OCI-LY3 (cell line): Measurements from ENCODE around the gene ACSM6.

Source experiments
- H2AFZ ChIP-seq: fragments of 200-600, 300-600 bp; shearing (Covaris generic); 2 replicates; pipeline ENCODE4 v1.6.0; 2014; ENCODE audit warnings: antibody characterized with exemption, low read depth, low read length
- H3K27ac ChIP-seq: fragments of 200-600, 300-600 bp; sonication (generic); 2 replicates; pipeline ENCODE4 v1.5.1; 2014; ENCODE audit warnings: mild to moderate bottlenecking, low read length, moderate library complexity, mixed read lengths
- H3K27me3 ChIP-seq: fragments of 200-600, 300-600 bp; sonication (generic); 2 replicates; pipeline ENCODE4 v1.6.1; 2014; ENCODE audit warnings: low read depth, low read length, mixed read lengths
- H3K36me3 ChIP-seq: fragments of 200-600, 300-600 bp; sonication (generic); replicated peaks from 2 replicates; pipeline ENCODE3; 2014; ENCODE audit warnings: low read depth, low read length, mixed read lengths
- H3K4me1 ChIP-seq: fragments of 300-600, 200-600 bp; sonication (generic); 2 replicates; pipeline ENCODE4 v1.6.1; 2014; ENCODE audit warnings: low read length, mixed read lengths
- H3K4me2 ChIP-seq: fragments of 200-600, 300-600 bp; sonication (generic); 2 replicates; pipeline ENCODE4 v1.6.1; 2014; ENCODE audit warnings: low read length, mixed read lengths
- H3K4me3 ChIP-seq: fragments of 300-600, 200-600 bp; sonication (generic); 2 replicates; pipeline ENCODE4 v1.5.1; 2014; ENCODE audit warnings: antibody characterized with exemption, mild to moderate bottlenecking, low read length, moderate library complexity
- H3K79me2 ChIP-seq: fragments of 300-600, 200-600 bp; shearing (Covaris generic); 2 replicates; pipeline ENCODE4 v1.6.1; 2014; ENCODE audit warnings: mild to moderate bottlenecking, low read length, mixed read lengths
- H3K9ac ChIP-seq: fragments of 300-600, 200-600 bp; shearing (Covaris generic); 2 replicates; pipeline ENCODE4 v1.6.0; 2014; ENCODE audit warnings: mild to moderate bottlenecking, low read length, moderate library complexity
- H3K9me3 ChIP-seq: fragments of 200-600, 300-600 bp; shearing (Covaris generic); 2 replicates; pipeline ENCODE4 v1.6.1; 2014; ENCODE audit warnings: low read length, mixed read lengths; ENCODE audit not compliant: insufficient read depth
- H4K20me1 ChIP-seq: fragments of 200-600, 300-600 bp; sonication (generic); 2 replicates; pipeline ENCODE4 v1.6.1; 2016; ENCODE audit warnings: low read length, mixed read lengths; ENCODE audit not compliant: insufficient read depth
- EZH2phosphoT487 ChIP-seq: fragments of 200-600 bp; shearing (Covaris generic); IDR thresholded peaks from 2 replicates; pipeline ENCODE4 v1.6.1; 2018; ENCODE audit warnings: antibody characterized with exemption, mixed run types, low read depth
- TF ChIP-seq, protein P1 (sequence below): fragments of 200-600, 300-600 bp; sonication (generic); IDR thresholded peaks from 2 replicates; pipeline ENCODE4 v1.5.1; 2014; ENCODE audit warnings: antibody characterized with exemption, low read length, low read depth

ACSM6 gene

DNA sequence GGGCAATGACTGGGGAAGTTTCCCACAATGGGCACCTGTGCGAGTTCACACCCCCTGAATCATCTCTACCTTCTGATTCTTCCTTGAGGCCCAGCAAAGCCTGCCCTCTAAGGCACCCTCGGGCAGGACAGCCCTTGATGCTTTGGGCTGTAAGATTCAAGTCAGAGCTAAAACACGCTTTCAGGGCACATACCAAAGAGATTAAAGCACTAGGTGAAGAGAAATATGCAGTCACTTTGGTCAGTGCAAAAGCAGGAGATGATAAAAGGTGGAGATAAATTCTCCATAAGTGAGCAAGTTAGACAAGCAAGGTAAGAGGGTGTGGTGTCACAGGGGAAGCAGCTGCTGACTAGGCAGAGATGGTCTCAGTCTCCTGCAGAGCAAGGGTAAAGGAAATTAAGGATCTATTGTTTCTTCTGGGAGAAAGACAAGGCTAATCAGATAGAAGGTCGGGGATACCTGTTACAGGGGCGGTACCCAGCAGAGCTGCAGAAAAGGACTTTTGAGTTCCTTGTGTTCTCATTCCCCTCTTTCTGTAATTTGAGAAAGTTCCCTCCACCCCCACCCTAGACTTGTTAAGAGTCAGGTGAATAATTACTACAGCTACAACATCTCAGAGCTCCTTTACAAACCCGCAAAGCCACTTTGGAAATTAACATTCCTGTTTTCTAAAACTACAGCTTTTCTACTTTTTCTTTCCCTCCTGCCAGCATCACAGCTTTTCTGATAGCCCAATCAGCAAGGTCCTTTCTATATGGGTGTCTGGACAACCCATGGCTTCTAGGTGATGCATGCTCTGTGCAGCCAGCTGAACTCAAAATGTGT is 70.4 kb downstream of the ACSM6 start:
- no peaks in the 10 kb centered on the region for H3K9me3 ChIP-seq
- no peaks in the 10 kb centered on the region for H4K20me1 ChIP-seq
- no peak for TF ChIP-seq EZH2phosphoT487
- TF ChIP-seq, protein P1, sequence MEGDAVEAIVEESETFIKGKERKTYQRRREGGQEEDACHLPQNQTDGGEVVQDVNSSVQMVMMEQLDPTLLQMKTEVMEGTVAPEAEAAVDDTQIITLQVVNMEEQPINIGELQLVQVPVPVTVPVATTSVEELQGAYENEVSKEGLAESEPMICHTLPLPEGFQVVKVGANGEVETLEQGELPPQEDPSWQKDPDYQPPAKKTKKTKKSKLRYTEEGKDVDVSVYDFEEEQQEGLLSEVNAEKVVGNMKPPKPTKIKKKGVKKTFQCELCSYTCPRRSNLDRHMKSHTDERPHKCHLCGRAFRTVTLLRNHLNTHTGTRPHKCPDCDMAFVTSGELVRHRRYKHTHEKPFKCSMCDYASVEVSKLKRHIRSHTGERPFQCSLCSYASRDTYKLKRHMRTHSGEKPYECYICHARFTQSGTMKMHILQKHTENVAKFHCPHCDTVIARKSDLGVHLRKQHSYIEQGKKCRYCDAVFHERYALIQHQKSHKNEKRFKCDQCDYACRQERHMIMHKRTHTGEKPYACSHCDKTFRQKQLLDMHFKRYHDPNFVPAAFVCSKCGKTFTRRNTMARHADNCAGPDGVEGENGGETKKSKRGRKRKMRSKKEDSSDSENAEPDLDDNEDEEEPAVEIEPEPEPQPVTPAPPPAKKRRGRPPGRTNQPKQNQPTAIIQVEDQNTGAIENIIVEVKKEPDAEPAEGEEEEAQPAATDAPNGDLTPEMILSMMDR, result no peak
- no peak overlapping the region for H3K4me3 ChIP-seq
- no peaks in the 10 kb centered on the region for H3K79me2 ChIP-seq
- H3K4me2 ChIP-seq, result no peak overlapping the region
- H3K9ac ChIP-seq, result no peak overlapping the region
- H3K27ac ChIP-seq, result no peak overlapping the region
- no peak overlapping the region for H2AFZ ChIP-seq
- no peaks in the 10 kb centered on the region for H3K27me3 ChIP-seq
- no peaks in the 10 kb centered on the region for H3K36me3 ChIP-seq
- no peaks in the 10 kb centered on the region for H3K4me1 ChIP-seq

DNA sequence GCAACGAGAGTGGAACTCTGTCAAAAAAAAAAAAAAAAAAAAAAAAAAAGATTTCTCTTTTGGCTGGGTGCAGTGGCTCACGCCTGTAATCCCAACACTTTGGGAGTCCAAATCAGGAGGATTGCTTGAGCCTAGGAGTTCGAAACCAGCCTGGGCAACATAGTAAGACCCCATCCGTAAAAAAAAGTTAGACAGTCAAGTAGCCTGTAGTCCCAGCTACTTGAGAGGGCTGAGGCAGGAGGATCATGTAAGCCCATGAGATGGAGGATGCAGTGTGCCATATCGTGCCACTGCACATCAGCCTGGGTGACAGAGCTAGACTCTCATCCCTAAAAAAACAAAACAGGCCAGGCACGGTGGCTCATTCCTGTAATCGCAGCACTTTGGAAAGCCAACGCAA is 71.5 kb downstream of the ACSM6 start:
- TF ChIP-seq, protein P1, result no peak
- no peak for TF ChIP-seq EZH2phosphoT487
- Histone ChIP-seq H3K4me3 (no peak overlapping the region), H3K9ac (no peak overlapping the region), H3K79me2 (no peaks in the 10 kb centered on the region), H3K9me3 (no peaks in the 10 kb centered on the region), H4K20me1 (no peaks in the 10 kb centered on the region), H2AFZ (no peak overlapping the region), H3K4me1 (no peaks in the 10 kb centered on the region), H3K36me3 (no peaks in the 10 kb centered on the region), H3K27me3 (no peaks in the 10 kb centered on the region), H3K27ac (no peak overlapping the region), H3K4me2 (no peak overlapping the region)

DNA sequence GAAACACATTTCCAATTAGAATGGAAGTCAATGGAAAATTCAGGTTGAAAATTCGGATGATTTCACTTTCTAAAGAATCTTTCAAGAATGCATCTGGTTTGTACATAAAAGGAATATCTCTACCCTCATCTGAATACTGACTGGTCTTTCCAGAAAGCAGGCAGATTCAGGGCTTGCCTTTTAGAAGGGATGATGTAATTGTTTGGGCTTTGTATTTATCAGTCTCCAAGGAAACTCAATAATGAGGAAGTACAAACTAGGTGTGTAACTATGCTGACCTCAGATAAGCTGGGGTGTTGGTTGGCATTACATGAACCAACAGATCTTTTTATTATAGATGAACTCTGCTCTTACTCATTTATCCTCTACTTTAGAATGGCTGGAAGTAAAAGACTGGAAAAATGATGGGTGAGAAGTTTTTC is 72.6 kb downstream of the ACSM6 start:
- no peaks in the 10 kb centered on the region for H3K9me3 ChIP-seq
- no peaks in the 10 kb centered on the region for H3K4me1 ChIP-seq
- H3K4me3 ChIP-seq, result no peak overlapping the region
- no peak overlapping the region for H3K9ac ChIP-seq
- TF ChIP-seq, protein P1, result no peak
- TF ChIP-seq EZH2phosphoT487, result no peak
- no peak overlapping the region for H3K4me2 ChIP-seq
- no peak overlapping the region for H2AFZ ChIP-seq
- H3K27me3 ChIP-seq, result no peaks in the 10 kb centered on the region
- H4K20me1 ChIP-seq, result no peaks in the 10 kb centered on the region
- no peaks in the 10 kb centered on the region for H3K36me3 ChIP-seq
- H3K27ac ChIP-seq, result no peak overlapping the region
- no peaks in the 10 kb centered on the region for H3K79me2 ChIP-seq

DNA sequence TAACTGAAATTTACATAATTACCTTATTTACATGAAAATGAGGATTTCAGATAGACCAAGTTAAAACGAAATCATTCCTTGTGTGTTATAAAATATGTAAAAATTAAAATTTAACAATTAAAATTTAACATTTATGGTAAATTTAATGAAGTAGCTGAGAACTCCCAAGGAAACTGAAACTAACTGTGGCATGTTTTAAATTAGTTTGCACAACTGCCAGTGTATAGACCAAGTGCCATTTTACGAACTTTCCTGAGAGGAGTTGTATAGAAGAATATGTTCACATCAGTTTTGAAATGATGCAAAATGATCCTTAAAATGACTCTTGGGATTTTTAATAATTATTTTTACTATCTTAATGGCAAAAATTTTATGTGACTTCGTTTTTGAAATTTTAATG is 73.2 kb downstream of the ACSM6 start:
- Histone ChIP-seq H3K79me2 (no peaks in the 10 kb centered on the region), H2AFZ (no peak overlapping the region), H3K27me3 (no peaks in the 10 kb centered on the region), H4K20me1 (no peaks in the 10 kb centered on the region), H3K4me3 (no peak overlapping the region), H3K9ac (no peak overlapping the region), H3K9me3 (no peaks in the 10 kb centered on the region), H3K4me2 (no peak overlapping the region), H3K36me3 (no peaks in the 10 kb centered on the region), H3K27ac (no peak overlapping the region), H3K4me1 (no peaks in the 10 kb centered on the region)
- TF ChIP-seq, protein P1, result no peak
- no peak for TF ChIP-seq EZH2phosphoT487
